DOHH2 (cell line): ENCODE data around the gene CCDC137.

Experiments
- H3F3A ChIP-seq: fragments of 200-600 bp; sonication (generic), shearing (Covaris generic); 2 replicates; pipeline ENCODE4 v1.6.0; 2016; ENCODE audit warnings: antibody characterized with exemption, mild to moderate bottlenecking; ENCODE audit not compliant: control insufficient read depth, insufficient read depth
- H3K27ac ChIP-seq: fragments of 200-600 bp; sonication (generic); 2 replicates; pipeline ENCODE4 v1.5.1; 2014; ENCODE audit warnings: low read depth, mild to moderate bottlenecking, low read length, moderate library complexity
- H3K27me3 ChIP-seq: fragments of 200-600 bp; sonication (generic); 2 replicates; pipeline ENCODE4 v1.6.1; 2014; ENCODE audit warnings: mild to moderate bottlenecking, low read length, mixed read lengths; ENCODE audit not compliant: control insufficient read depth
- H3K36me3 ChIP-seq: fragments of 200-600 bp; sonication (generic); 2 replicates; pipeline ENCODE4 v1.6.1; 2014; ENCODE audit warnings: mild to moderate bottlenecking, low read length, moderate library complexity, mixed read lengths; ENCODE audit not compliant: control insufficient read depth
- H3K4me1 ChIP-seq: fragments of 200-600 bp; sonication (generic); 2 replicates; pipeline ENCODE4 v1.6.1; 2014; ENCODE audit warnings: mild to moderate bottlenecking, low read length, mixed read lengths; ENCODE audit not compliant: control insufficient read depth
- H3K4me2 ChIP-seq: fragments of 200-600 bp; sonication (generic); 2 replicates; pipeline ENCODE4 v1.6.0; 2014; ENCODE audit warnings: mild to moderate bottlenecking, low read length, moderate library complexity
- H3K4me3 ChIP-seq: fragments of 200-600 bp; sonication (generic); 2 replicates; pipeline ENCODE4 v1.5.1; 2014; ENCODE audit warnings: mild to moderate bottlenecking, low read length, mixed read lengths
- H3K79me2 ChIP-seq: fragments of 200-600 bp; sonication (generic); 2 replicates; pipeline ENCODE4 v1.6.1; 2014; ENCODE audit warnings: mild to moderate bottlenecking, low read length, mixed read lengths; ENCODE audit not compliant: control insufficient read depth
- H3K9me2 ChIP-seq: fragments of 200-600 bp; sonication (generic); replicated peaks from 2 replicates; pipeline ENCODE4 v1.6.1; 2014; ENCODE audit warnings: mild to moderate bottlenecking, low read length, mixed read lengths; ENCODE audit not compliant: control insufficient read depth
- H3K9me3 ChIP-seq: fragments of 200-600 bp; sonication (generic); 2 replicates; pipeline ENCODE4 v1.6.1; 2014; ENCODE audit warnings: antibody characterized with exemption, low read length, mixed read lengths; ENCODE audit not compliant: control insufficient read depth, insufficient read depth
- H4K20me1 ChIP-seq: fragments of 200-600 bp; sonication (generic); 2 replicates; pipeline ENCODE4 v1.6.0; 2014; ENCODE audit warnings: low read depth, mild to moderate bottlenecking, antibody characterized with exemption, low read length, moderate library complexity; ENCODE audit not compliant: control insufficient read depth, insufficient read depth
- EZH2phosphoT487 ChIP-seq: fragments of 200-600 bp; sonication (generic); IDR thresholded peaks from 2 replicates; pipeline ENCODE4 v1.6.1; 2017; ENCODE audit warnings: borderline replicate concordance, mild to moderate bottlenecking, antibody characterized with exemption, low read length, moderate library complexity, mixed read lengths
- TF ChIP-seq, protein P1 (sequence below): fragments of 200-600 bp; sonication (generic); IDR thresholded peaks from one replicate; pipeline ENCODE4 v1.5.1; 2014; ENCODE audit warnings: antibody characterized with exemption, mild to moderate bottlenecking, low read depth, low read length; ENCODE audit not compliant: poor library complexity, severe bottlenecking

The CCDC137 gene

DNA sequence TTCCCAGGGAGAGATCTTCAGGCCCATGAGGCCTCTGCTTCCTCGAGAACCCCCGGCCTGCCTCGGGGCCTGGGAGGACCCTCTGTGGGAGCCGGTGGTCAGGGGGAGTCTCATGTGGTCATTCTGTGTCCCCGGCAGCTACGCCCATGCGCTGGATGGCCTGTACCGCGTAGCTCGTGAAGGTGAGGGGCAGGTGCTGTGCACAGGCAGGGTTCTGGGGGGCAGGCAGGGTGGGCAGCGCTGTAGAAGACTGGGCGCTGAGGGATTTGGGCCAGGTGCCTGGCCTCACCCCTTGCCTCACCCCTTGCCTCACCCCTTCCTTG, 50.1 kb downstream of the CCDC137 start:
- H3K4me1 ChIP-seq: peaks cover 14% of the 10 kb centered on the region
- H3K27ac ChIP-seq: no peak overlapping the region
- H3K27me3 ChIP-seq: no peaks in the 10 kb centered on the region
- TF ChIP-seq EZH2phosphoT487: no peak
- TF ChIP-seq, protein P1, sequence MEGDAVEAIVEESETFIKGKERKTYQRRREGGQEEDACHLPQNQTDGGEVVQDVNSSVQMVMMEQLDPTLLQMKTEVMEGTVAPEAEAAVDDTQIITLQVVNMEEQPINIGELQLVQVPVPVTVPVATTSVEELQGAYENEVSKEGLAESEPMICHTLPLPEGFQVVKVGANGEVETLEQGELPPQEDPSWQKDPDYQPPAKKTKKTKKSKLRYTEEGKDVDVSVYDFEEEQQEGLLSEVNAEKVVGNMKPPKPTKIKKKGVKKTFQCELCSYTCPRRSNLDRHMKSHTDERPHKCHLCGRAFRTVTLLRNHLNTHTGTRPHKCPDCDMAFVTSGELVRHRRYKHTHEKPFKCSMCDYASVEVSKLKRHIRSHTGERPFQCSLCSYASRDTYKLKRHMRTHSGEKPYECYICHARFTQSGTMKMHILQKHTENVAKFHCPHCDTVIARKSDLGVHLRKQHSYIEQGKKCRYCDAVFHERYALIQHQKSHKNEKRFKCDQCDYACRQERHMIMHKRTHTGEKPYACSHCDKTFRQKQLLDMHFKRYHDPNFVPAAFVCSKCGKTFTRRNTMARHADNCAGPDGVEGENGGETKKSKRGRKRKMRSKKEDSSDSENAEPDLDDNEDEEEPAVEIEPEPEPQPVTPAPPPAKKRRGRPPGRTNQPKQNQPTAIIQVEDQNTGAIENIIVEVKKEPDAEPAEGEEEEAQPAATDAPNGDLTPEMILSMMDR: no peak
- H3K9me3 ChIP-seq: no peaks in the 10 kb centered on the region
- no peak overlapping the region for H3K4me2 ChIP-seq
- no peaks in the 10 kb centered on the region for H4K20me1 ChIP-seq
- H3K4me3 ChIP-seq: no peak overlapping the region
- peaks cover 32% of the 10 kb centered on the region for H3K79me2 ChIP-seq
- peaks cover 38% of the 10 kb centered on the region for H3K36me3 ChIP-seq
- no peaks in the 10 kb centered on the region for H3F3A ChIP-seq
- H3K9me2 ChIP-seq: no peaks in the 10 kb centered on the region

DNA sequence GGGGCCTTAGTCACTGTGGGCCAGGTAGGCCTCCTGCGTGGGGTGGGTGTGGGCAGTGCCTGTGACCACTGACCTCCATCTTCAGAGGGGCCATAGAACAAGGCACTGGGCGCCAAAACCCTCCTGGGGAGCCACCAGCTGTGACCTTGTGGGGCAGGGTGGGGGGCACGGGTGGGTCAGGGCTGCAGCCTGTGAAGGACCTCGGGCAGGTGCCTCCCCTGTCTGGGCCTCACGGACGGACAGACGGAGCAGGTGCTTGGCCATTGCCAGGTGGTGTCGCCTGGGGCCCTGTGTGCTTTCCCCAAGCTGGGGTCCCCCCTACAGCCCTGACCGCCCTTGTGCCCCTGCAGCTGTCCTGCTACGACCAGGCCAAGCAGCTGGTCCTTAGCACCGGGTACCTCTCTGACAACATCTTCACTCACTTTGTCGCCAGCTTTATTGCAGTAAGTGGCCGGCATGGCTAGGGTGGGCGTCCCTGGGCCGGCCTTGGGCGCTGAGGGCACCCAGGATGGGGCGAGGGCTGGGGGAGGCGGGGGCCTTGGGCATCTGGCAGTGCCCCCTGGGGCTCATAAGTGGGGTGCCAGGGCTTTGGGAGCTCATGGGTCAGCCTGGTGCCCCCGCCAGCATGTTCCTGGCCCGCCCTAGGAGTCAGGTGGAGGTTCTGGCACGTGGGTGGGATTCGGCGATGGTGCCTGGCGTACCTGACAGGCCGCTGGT, 50.7 kb downstream of the CCDC137 start:
- H3K4me1 ChIP-seq: peaks cover 11% of the 10 kb centered on the region
- TF ChIP-seq, protein P1: no peak
- no peak for TF ChIP-seq EZH2phosphoT487
- no peaks in the 10 kb centered on the region for H4K20me1 ChIP-seq

DNA sequence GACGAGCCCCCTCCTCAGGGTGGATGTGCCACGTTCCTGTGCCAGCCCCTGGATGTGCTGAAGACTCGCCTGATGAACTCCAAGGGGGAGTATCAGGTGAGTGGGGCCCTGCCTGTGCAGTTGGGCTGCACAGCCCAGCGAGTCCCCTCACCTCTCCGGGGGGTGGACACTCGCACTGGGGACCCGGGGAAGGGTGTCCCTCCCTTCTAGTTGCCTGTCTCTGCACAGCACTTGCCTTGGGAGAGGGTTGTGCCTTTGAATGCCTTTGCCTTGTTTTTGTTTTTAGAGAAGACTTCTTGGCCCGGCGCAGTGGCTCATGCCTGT, 51.2 kb downstream of the CCDC137 start:
- no peaks in the 10 kb centered on the region for H4K20me1 ChIP-seq
- peaks cover 11% of the 10 kb centered on the region for H3K4me1 ChIP-seq
- H3F3A ChIP-seq: no peaks in the 10 kb centered on the region
- TF ChIP-seq, protein P1: no peak
- no peak for TF ChIP-seq EZH2phosphoT487
- no peaks in the 10 kb centered on the region for H3K9me2 ChIP-seq
- no peaks in the 10 kb centered on the region for H3K27me3 ChIP-seq
- no peak overlapping the region for H3K4me2 ChIP-seq
- no peaks in the 10 kb centered on the region for H3K9me3 ChIP-seq
- H3K27ac ChIP-seq: no peak overlapping the region
- peaks cover 26% of the 10 kb centered on the region for H3K79me2 ChIP-seq
- H3K36me3 ChIP-seq: peaks cover 38% of the 10 kb centered on the region
- H3K4me3 ChIP-seq: no peak overlapping the region

More for the DNA sequence above, 50.7 kb downstream of the CCDC137 start:
- Histone ChIP-seq H3K9me2 (no peaks in the 10 kb centered on the region), H3K9me3 (no peaks in the 10 kb centered on the region), H3F3A (no peaks in the 10 kb centered on the region), H3K4me3 (no peak overlapping the region), H3K79me2 (peaks cover 32% of the 10 kb centered on the region), H3K36me3 (peaks cover 38% of the 10 kb centered on the region), H3K27me3 (no peaks in the 10 kb centered on the region), H3K4me2 (no peak overlapping the region), H3K27ac (no peak overlapping the region)
